Lung (tissue), 12 donors: Measurements from ENCODE around the gene GOLGA1. TPM values are rescaled to one million over a fixed set of nuclear protein-coding genes. Genes with fewer than 3 reads are reported as not detected.

ENCODE experiments used
- ATAC-seq: fragments of 200-7000 bp; cut with Tn5 transposase; one replicate; pipeline ENCODE4 v1.9.1; 2020; ENCODE audit warnings: moderate number of reproducible peaks; ENCODE audit not compliant: insufficient read depth, low FRiP score
- DNase-seq, 3 donors: peaks; one replicate each; pipeline ENCODE4 v3.0.0-alpha.2; 2013 to 2017
- H3K27ac ChIP-seq, 2 donors: one replicate each; pipeline ENCODE4 v1.5.1; 2013; ENCODE audit warnings: mild to moderate bottlenecking in 2 of 2, moderate library complexity in 2 of 2, control low read depth in 1 of 2, inconsistent platforms in 1 of 2, low read depth in 1 of 2, low read length in 1 of 2
- H3K27me3 ChIP-seq, 3 donors: one replicate each; pipeline ENCODE4 v1.5.1; 2013; ENCODE audit warnings: low read length in 2 of 3; ENCODE audit not compliant: control insufficient read depth in 3 of 3, insufficient read depth in 3 of 3
- H3K36me3 ChIP-seq, 4 donors: one replicate each; pipeline ENCODE4 v1.5.1; 2013; ENCODE audit warnings: low read length in 4 of 4, mild to moderate bottlenecking in 1 of 4, moderate library complexity in 1 of 4; ENCODE audit not compliant: control insufficient read depth in 4 of 4, insufficient read depth in 4 of 4
- H3K4me1 ChIP-seq, 5 donors: one replicate each; pipeline ENCODE4 v1.5.1; 2013; ENCODE audit warnings: low read length in 5 of 5, mild to moderate bottlenecking in 2 of 5, moderate library complexity in 1 of 5; ENCODE audit not compliant: control insufficient read depth in 5 of 5, insufficient read depth in 5 of 5
- H3K4me3 ChIP-seq: one replicate; pipeline ENCODE4 v1.5.1; 2013; ENCODE audit warnings: mild to moderate bottlenecking, control low read depth, moderate library complexity
- H3K9ac ChIP-seq, 2 donors: one replicate each; pipeline ENCODE4 v1.5.1; 2013; ENCODE audit warnings: low read length in 2 of 2, control low read depth in 1 of 2; ENCODE audit not compliant: insufficient read depth in 1 of 2
- H3K9me3 ChIP-seq, 4 donors: one replicate each; pipeline ENCODE4 v1.5.1; 2013; ENCODE audit warnings: low read length in 3 of 4, mild to moderate bottlenecking in 1 of 4, moderate library complexity in 1 of 4; ENCODE audit not compliant: control insufficient read depth in 4 of 4, insufficient read depth in 3 of 4
- CTCF ChIP-seq: IDR thresholded peaks from 2 replicates; pipeline ENCODE4 v1.5.1; 2012; ENCODE audit warnings: mild to moderate bottlenecking; ENCODE audit errors: control extremely low read depth, extremely low read depth
- WGBS, 2 donors: extraction: QIAGEN DNeasy Blood & Tissue Kit; methylation state at CpG; one replicate each; pipeline ENCODE4 v1.1.7; 2013; 5-methylcytosine and 5-hydroxymethylcytosine counted together
- polyA plus RNA-seq, 2 donors: library from polyadenylated mRNA; stranded (reverse); fragments of 200-250 nt; gene quantifications; one replicate each; pipeline ENCODE4 v1.2.1, GENCODE V29; 2013
- total RNA-seq, 2 donors: library from RNA; depleted of rRNA in 1 of 2; stranded (reverse); fragments of >200 nt in 1 of 2; gene quantifications; one replicate each; pipeline ENCODE4 v1.2.1, GENCODE V29; 2014 to 2021
- donor health status: control.
- donor health status: control.
- donor health status: Bipolar disorder and iron deficiency.
- donor health status: healthy.
- donor health status: DM: yes; HTN: yes; CAD: no.

GOLGA1 gene
- total and polyA plus RNA-seq, 4 donors, result 6.2 to 20.4 (median 12.3) TPM

GRCh38 chr9:124861342-124862229 lies 79.3 kb downstream of the GOLGA1 start, which contains the start of the genes ARPC5L and RPL35:
Gene ARPC5L (plus strand): TSS chr9:124862130. CDS start chr9:124869291, 7,161 bp downstream.
Gene RPL35 (minus strand): TSS chr9:124861957. CDS start chr9:124861912, 45 bp downstream.
- DNase-seq (peak; percentile 94 to 97 (median 95)), ATAC-seq (peak; percentile 96)
- Histone ChIP-seq H3K9me3 (no peaks in the 10 kb centered on the region), H3K9ac (peak within 1 kb of the TSS; percentile 80 to 93), H3K27me3 (no peaks in the 10 kb centered on the region), H3K27ac (peak within 1 kb of the TSS; percentile 82 to 93), H3K4me3 (peak within 1 kb of the TSS; percentile 92), H3K4me1 (peaks cover 8 to 18% (median 13%) of the 10 kb centered on the region in 5 donors), H3K36me3 (peaks cover 17 to 37% (median 29%) of the 10 kb centered on the region in 4 donors)
- no peak for TF ChIP-seq CTCF
- WGBS, 2 donors, result 1% methylated on average over 67 to 92 of the region's 92 CpGs

DNA sequence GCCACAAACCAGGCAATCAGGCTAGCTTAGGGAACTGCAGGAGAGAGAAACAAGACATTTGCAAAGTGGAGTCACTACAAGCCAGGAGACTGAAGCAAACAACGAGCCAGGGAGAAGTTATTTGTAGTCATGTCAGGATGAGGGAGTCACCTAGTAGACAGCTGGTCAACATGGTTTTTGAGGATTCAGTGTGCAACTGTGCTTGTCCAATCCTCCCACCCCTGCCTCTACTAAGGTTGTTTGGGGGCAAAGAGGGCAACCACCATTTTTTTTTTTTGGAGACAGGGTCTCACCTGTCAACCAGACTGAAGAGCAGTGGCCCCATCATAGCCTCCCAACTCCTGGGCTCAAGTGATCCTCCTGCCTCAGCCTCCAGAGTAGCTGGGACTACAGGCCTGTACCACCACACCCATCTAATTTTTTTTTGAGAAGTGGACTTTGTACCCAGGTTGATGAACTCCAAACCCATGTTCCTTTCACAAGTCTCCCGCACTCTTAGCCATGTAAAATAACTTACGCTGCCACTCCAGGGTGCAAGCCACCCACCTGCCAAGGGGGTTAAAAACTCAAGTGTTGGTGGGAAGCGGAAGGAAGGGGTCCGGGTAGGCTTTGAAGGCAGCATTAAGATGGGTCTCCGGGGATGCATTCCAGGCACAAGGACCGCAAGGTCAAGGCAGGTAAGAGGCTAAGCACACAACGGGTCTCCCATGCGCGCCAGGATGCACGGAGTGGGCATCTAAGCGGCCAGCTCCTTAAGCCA lies 80.1 kb downstream of the GOLGA1 start:
- DNase-seq (no peak), ATAC-seq (no peak)
- no peak for TF ChIP-seq CTCF
- H3K27me3 ChIP-seq, result no peaks in the 10 kb centered on the region
- 11 to 13% methylated on average over 12 of the region's 12 CpGs for WGBS, 2 donors
- H3K4me1 ChIP-seq, result peaks cover 8 to 18% (median 13%) of the 10 kb centered on the region in 5 donors
- peak overlapping the region; percentile 92 for H3K4me3 ChIP-seq
- H3K9ac ChIP-seq, result peak overlapping the region; percentile 80 to 92
- H3K9me3 ChIP-seq, result no peaks in the 10 kb centered on the region
- peak overlapping the region in 1 of 2 donors; percentile 93 for H3K27ac ChIP-seq
- H3K36me3 ChIP-seq, result peaks cover 17 to 44% (median 29%) of the 10 kb centered on the region in 4 donors

DNA sequence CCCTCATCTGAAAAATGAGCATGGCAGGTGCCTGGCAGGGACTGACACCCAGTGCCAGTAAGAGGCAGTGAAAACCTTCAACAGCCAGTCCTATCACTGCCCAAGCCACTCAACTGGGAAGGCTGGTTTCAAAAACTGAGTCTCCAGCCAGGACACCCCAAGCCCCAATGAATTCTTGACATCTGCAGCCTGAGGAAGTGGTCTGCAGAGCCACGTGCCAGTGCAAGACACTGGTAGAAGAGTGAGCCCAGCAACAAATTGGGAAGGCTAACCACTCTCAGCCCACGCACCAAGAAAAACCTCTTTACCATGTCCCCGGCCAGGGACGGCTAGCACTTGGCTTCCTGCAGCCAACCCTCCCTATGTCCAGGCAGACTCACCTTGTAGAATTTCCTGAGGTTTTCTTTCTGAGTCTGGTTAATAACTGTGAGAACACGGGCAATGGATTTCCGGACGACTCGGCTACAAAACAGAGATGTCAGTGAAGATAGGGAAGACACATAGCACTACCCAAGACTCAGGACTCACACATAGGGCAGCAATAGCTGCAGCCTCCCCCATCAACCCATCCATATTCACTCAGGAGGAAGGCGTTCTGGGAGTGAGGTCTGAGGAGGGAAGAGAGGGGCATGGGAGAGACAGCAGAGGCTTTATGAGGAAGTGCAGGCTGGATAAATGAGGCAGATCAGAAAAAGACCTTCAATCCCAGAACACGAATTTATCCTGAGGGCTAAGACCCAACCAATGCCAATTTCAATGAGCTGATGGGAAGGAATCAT lies 80.9 kb downstream of the GOLGA1 start:
- Histone ChIP-seq H3K36me3 (peaks cover 17 to 44% (median 29%) of the 10 kb centered on the region in 4 donors), H3K9me3 (no peaks in the 10 kb centered on the region), H3K27ac (no peak overlapping the region), H3K9ac (peak overlapping the region; percentile 80 to 92), H3K27me3 (no peaks in the 10 kb centered on the region), H3K4me3 (peak overlapping the region; percentile 1), H3K4me1 (peaks cover 8 to 18% (median 13%) of the 10 kb centered on the region in 5 donors)
- ATAC-seq, result no peak
- TF ChIP-seq CTCF, result no peak
- WGBS, 2 donors, result 61 to 62% methylated on average over 10 of the region's 10 CpGs
- DNase-seq, result no peak
